ENCODE measurements around the gene RNU1-3. TPM values are rescaled to one million over a fixed set of nuclear protein-coding genes. Genes with fewer than 3 reads are reported as not detected.
"Not testable (repeated sequence)": the region's sequence is repeated elsewhere in the genome, so short reads cannot be mapped to it uniquely, and the experiment has no call there.

The RNU1-3 gene
- total RNA-seq, 4 donors from 2014 or later = under 0.01 to 2,125 (median under 0.01) TPM

GRCh38 chr1:16703141-16703540, 36.4 kb upstream of the RNU1-3 start:
- H3K4me1 ChIP-seq; intact Hi-C loops (cut with DNase I; ENCODE audit: low total_unique reads); H3K9me3 ChIP-seq; H3K27ac ChIP-seq; H3K36me3 ChIP-seq; DNase-seq; H3K27me3 ChIP-seq; H3K4me3 ChIP-seq: not testable (repeated sequence)

GRCh38 chr1:16702280-16702679, 35.5 kb upstream of the RNU1-3 start:
- H3K36me3 ChIP-seq; H3K4me1 ChIP-seq; H3K9me3 ChIP-seq; H3K27me3 ChIP-seq; DNase-seq; H3K27ac ChIP-seq; intact Hi-C loops (cut with DNase I; ENCODE audit: low total_unique reads); H3K4me3 ChIP-seq: not testable (repeated sequence)

- H3K36me3 ChIP-seq; H3K27ac ChIP-seq; DNase-seq; intact Hi-C loops (cut with DNase I; ENCODE audit: low total_unique reads); H3K27me3 ChIP-seq; H3K4me1 ChIP-seq; H3K9me3 ChIP-seq; H3K4me3 ChIP-seq: not testable (repeated sequence)
These were observed 34.4 kb upstream of the RNU1-3 start for GRCh38 chr1:16701189-16701588.

- H3K4me1 ChIP-seq; H3K9me3 ChIP-seq; DNase-seq; H3K27ac ChIP-seq; H3K36me3 ChIP-seq; H3K27me3 ChIP-seq; intact Hi-C loops (cut with DNase I; ENCODE audit: low total_unique reads); H3K4me3 ChIP-seq: not testable (repeated sequence)
These were observed 33.6 kb upstream of the RNU1-3 start for GRCh38 chr1:16700138-16700895.

GRCh38 chr1:16699440-16699839, 32.7 kb upstream of the RNU1-3 start:
- H3K27me3 ChIP-seq; intact Hi-C loops (cut with DNase I; ENCODE audit: low total_unique reads); H3K9me3 ChIP-seq; DNase-seq; H3K4me1 ChIP-seq; H3K27ac ChIP-seq; H3K36me3 ChIP-seq; H3K4me3 ChIP-seq: not testable (repeated sequence)

- H3K27me3 ChIP-seq; H3K4me3 ChIP-seq; H3K27ac ChIP-seq; H3K4me1 ChIP-seq; intact Hi-C loops (cut with DNase I; ENCODE audit: low total_unique reads); DNase-seq; H3K36me3 ChIP-seq; H3K9me3 ChIP-seq: not testable (repeated sequence)
These were observed 30.4 kb upstream of the RNU1-3 start for GRCh38 chr1:16697152-16697551.

- H3K36me3 ChIP-seq; H3K9me3 ChIP-seq; H3K27ac ChIP-seq; DNase-seq; H3K4me3 ChIP-seq; H3K4me1 ChIP-seq; H3K27me3 ChIP-seq; intact Hi-C loops (cut with DNase I; ENCODE audit: low total_unique reads): not testable (repeated sequence)
These were observed 29.9 kb upstream of the RNU1-3 start for GRCh38 chr1:16696507-16697150.

- H3K27me3 ChIP-seq; H3K4me3 ChIP-seq; DNase-seq; H3K4me1 ChIP-seq; H3K36me3 ChIP-seq; intact Hi-C loops (cut with DNase I; ENCODE audit: low total_unique reads); H3K27ac ChIP-seq; H3K9me3 ChIP-seq: not testable (repeated sequence)
These were observed 27.6 kb upstream of the RNU1-3 start for GRCh38 chr1:16694308-16694702.

- DNase-seq; H3K27ac ChIP-seq; intact Hi-C loops (cut with DNase I; ENCODE audit: low total_unique reads); H3K4me1 ChIP-seq; H3K4me3 ChIP-seq; H3K27me3 ChIP-seq; H3K36me3 ChIP-seq; H3K9me3 ChIP-seq: not testable (repeated sequence)
These were observed 26.9 kb upstream of the RNU1-3 start for GRCh38 chr1:16693449-16694307.

- H3K36me3 ChIP-seq; intact Hi-C loops (cut with DNase I; ENCODE audit: low total_unique reads); H3K9me3 ChIP-seq; H3K4me3 ChIP-seq; H3K4me1 ChIP-seq; H3K27me3 ChIP-seq; DNase-seq; H3K27ac ChIP-seq: not testable (repeated sequence)
These were observed 26.1 kb upstream of the RNU1-3 start for GRCh38 chr1:16692717-16693448.

- H3K4me1 ChIP-seq; H3K27me3 ChIP-seq; H3K4me3 ChIP-seq; H3K36me3 ChIP-seq; intact Hi-C loops (cut with DNase I; ENCODE audit: low total_unique reads); DNase-seq; H3K27ac ChIP-seq; H3K9me3 ChIP-seq: not testable (repeated sequence)
These were observed 25.5 kb upstream of the RNU1-3 start for GRCh38 chr1:16692283-16692682.

- intact Hi-C loops (cut with DNase I; ENCODE audit: low total_unique reads); H3K9me3 ChIP-seq; H3K36me3 ChIP-seq; H3K27ac ChIP-seq; H3K4me1 ChIP-seq; H3K4me3 ChIP-seq; H3K27me3 ChIP-seq; DNase-seq: not testable (repeated sequence)
These were observed 24.4 kb upstream of the RNU1-3 start for GRCh38 chr1:16690971-16691682.

Measured in uterus (tissue), 4 donors.